ENCODE results near the gene ZNF134. TPM values are rescaled to one million over a fixed set of nuclear protein-coding genes. Genes with fewer than 3 reads are reported as not detected.
A peak's percentile ranks its signal among the peaks of the same experiment; 100 is the strongest.

The ZNF134 gene
- 10 to 100 TPM in 11 of 12 donors, not detected in 1; 12.1 to 21.8 (median 14.2) TPM for polyA plus RNA-seq (ENCODE audit: insufficient read length in 12 of 12)
- long read RNA-seq, donor 1, full-length matches to known transcripts: 7 of 7 reads
- long read RNA-seq, donor 1, partial matches to known transcripts: 0 of 7 reads
- long read RNA-seq, donor 1, other reads (novel, unspliced or antisense): 0 of 7 reads
- long read RNA-seq, donor 2, full-length matches to known transcripts: 2 of 2 reads
- long read RNA-seq, donor 2, partial matches to known transcripts: 0 of 2 reads
- long read RNA-seq, donor 2, other reads (novel, unspliced or antisense): 0 of 2 reads
- long read RNA-seq, donor 3, full-length matches to known transcripts: 1 of 1 reads
- long read RNA-seq, donor 3, partial matches to known transcripts: 0 of 1 reads
- long read RNA-seq, donor 3, other reads (novel, unspliced or antisense): 0 of 1 reads
- long read RNA-seq, donor 4, full-length matches to known transcripts: 1 of 1 reads
- long read RNA-seq, donor 4, partial matches to known transcripts: 0 of 1 reads
- long read RNA-seq, donor 4, other reads (novel, unspliced or antisense): 0 of 1 reads
- long read RNA-seq, donor 5, full-length matches to known transcripts: 10 of 10 reads
- long read RNA-seq, donor 5, partial matches to known transcripts: 0 of 10 reads
- long read RNA-seq, donor 5, other reads (novel, unspliced or antisense): 0 of 10 reads
- long read RNA-seq, donor 6, full-length matches to known transcripts: 3 of 3 reads
- long read RNA-seq, donor 6, partial matches to known transcripts: 0 of 3 reads
- long read RNA-seq, donor 6, other reads (novel, unspliced or antisense): 0 of 3 reads
- long read RNA-seq, donor 7, full-length matches to known transcripts: 4 of 4 reads
- long read RNA-seq, donor 7, partial matches to known transcripts: 0 of 4 reads
- long read RNA-seq, donor 7, other reads (novel, unspliced or antisense): 0 of 4 reads
- long read RNA-seq, donor 8, full-length matches to known transcripts: 11 of 11 reads
- long read RNA-seq, donor 8, partial matches to known transcripts: 0 of 11 reads
- long read RNA-seq, donor 8, other reads (novel, unspliced or antisense): 0 of 11 reads
- long read RNA-seq, donor 9, full-length matches to known transcripts: 5 of 5 reads
- long read RNA-seq, donor 9, partial matches to known transcripts: 0 of 5 reads
- long read RNA-seq, donor 9, other reads (novel, unspliced or antisense): 0 of 5 reads
- long read RNA-seq, donor 10, full-length matches to known transcripts: 10 of 10 reads
- long read RNA-seq, donor 10, partial matches to known transcripts: 0 of 10 reads
- long read RNA-seq, donor 10, other reads (novel, unspliced or antisense): 0 of 10 reads
- long read RNA-seq, donor 11, full-length matches to known transcripts: 4 of 4 reads
- long read RNA-seq, donor 11, partial matches to known transcripts: 0 of 4 reads
- long read RNA-seq, donor 11, other reads (novel, unspliced or antisense): 0 of 4 reads

DNA sequence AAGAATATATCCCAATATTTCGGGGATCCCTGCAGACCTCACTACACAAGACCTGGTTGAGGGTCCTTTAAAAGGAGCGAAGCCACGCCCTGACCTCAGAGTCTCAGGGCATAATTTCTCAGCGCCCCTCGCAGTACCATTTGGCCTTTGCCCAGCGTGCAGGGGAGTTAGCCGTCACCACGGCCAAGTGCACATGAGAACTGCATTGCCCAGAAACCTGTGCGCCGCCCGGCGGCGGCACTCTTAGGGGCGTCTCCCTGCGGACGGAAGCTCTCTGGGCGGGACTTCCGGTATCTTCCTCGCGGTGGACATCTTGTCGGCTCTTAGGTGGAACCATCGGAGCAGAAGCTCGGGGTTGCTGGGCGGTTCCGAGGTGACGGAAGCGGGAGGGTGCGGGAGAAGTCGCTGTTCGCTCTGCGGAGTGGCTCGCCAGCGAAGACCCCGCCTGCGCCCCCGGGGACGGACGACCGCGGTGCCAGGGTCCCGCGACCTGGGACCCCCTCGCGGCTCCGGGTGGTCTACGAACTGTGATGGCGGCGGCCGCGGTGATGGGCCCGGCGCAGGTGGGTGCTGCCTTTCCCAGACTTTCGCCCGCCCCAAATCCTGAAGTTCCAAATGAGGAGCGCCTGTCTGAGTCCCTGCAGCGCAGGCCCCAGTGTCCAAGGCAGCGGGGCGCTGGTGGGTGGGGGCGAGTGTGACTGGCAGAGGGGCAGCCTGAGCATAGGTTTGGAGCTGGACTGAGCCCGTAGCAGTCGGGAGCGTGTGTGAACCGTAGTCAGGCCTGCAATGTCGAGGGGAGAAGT lies at the start of gene ZNF134:
TSS of gene ZNF134 (plus strand) at position 302 of the 803 bp plus-strand sequence. CDS start 5,227 bp downstream, outside the sequence.
- DNase-seq: peak; percentile 94

GRCh38 chr19:57566396-57567265 lies 47.4 kb upstream of the ZNF134 start:
- no peak for DNase-seq

DNA sequence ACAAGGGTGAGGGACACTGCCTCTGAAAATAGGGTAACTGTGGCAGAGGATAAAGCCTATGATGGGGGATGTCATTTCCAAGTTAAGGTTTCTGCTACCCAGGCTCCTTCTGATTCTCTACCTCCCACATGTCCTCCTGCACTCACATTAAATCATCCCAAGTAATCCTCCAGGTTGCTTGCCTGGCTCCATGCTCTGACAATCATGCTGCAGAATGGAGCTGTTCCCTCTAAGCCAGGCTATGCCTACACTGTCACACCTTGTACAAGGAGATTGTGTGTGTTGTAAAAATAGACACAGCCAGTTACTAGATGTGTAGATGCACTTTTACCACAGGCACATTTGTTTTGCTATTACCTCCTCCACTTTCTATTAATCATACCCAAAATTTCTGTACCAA lies 43.3 kb upstream of the ZNF134 start:
- DNase-seq: no peak

DNA sequence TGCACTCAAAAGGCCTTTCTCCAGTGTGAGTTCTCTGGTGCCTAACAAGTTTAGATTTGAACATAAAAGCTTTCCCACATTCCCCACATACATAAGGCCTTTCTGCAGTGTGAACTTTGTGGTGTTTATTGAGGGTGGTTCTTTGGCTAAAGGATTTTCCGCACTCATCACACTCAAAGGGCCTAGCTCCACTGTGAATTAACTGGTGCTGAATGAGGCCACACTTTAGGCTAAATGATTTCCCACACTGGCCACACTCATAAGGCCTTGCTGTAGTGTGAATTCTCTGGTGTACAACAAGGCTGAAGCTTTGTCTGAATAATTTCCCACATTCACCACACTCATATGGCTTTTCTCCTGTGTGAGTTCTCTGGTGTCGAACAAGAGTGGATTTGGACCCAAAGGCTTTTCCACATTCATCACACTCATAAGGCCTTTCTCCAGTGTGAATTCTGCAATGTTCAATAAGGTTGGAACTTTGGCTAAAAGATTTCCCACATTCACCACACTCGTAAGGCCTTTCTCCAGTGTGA lies 41.6 kb upstream of the ZNF134 start:
- DNase-seq: no peak

GRCh38 chr19:57576661-57577060 lies 37.4 kb upstream of the ZNF134 start:
- DNase-seq: no peak

DNA sequence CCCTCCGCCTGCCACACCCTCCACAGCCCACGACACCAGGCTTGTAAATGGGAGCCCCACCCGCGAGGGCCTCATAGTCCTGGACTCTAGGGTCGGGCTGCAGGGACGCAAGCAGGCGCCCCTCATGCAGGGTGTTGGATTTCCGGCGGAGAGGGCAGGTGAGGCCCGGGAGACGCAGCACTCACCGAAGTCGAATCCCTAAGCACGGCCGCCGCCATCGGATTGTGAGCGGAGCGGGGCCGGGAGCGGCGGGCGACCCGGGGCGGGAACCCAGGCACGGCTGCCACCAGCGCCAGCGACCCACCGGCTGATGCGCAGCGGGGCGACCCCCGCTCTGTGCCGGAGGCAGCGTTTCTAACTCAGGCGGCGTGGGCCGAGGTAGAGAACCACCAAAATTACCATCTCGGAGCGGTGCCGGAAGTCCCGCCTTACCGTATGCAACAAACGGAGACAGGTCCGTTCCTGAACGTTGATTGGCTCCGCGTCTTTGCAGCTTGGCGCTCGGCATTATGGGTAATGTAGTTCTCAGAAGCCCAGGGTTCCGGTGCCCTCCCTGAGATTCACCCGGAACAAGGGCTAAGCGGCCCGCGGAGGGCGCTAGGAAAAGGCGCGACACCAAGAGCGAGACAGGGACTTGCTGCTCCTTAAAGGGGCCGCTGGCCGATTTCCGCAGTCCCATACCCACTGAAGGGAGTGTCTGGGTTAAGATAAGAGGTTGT lies 35.4 kb upstream of the ZNF134 start, which contains the start of gene ZNF416:
TSS of gene ZNF416 (minus strand) at position 425 of the 719 bp plus-strand sequence. CDS start at position 218, 207 bp downstream.
- DNase-seq: peak; percentile 99

- no peak for DNase-seq
These were observed 30.9 kb upstream of the ZNF134 start for GRCh38 chr19:57583104-57583520.

GRCh38 chr19:57583521-57584416 lies 30.3 kb upstream of the ZNF134 start, which contains the start of gene ZIK1:
Gene ZIK1 (plus strand): TSS chr19:57584145. CDS start chr19:57584357, 212 bp downstream.
- DNase-seq: peak; percentile 94

GRCh38 chr19:57587529-57587928 lies 26.5 kb upstream of the ZNF134 start:
- DNase-seq: no peak

GRCh38 chr19:57599377-57599760 lies 14.7 kb upstream of the ZNF134 start:
- no peak for DNase-seq

GRCh38 chr19:57599761-57600383 lies 14.2 kb upstream of the ZNF134 start, which contains the start of gene ZNF530:
Gene ZNF530 (plus strand): TSS chr19:57599885. CDS start chr19:57604346, 4,461 bp downstream.
- DNase-seq: peak; percentile 96

- no peak for DNase-seq
These were observed 7.1 kb upstream of the ZNF134 start for GRCh38 chr19:57606931-57607330.

GRCh38 chr19:57611113-57611512 lies 2.9 kb upstream of the ZNF134 start:
- DNase-seq: no peak

DNA sequence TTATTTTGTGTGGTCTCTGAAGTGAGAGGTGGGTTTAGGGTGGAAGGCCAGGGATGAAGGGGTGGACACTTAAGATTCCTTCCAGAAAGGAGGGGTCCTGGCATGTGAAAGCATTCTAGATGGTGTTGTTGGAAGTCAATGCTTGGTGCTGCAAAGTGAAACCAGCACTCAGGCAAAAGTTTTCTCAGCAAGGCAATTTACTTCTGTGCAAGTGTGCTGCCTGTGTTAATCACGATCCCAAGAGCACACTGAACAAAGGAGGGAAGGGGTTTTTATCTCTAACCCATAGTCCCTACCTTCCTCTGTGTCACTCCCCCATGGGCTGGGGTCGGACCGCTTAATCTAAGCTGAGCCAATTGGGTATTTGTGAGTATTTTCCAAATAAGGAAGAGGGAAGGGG lies 1.3 kb downstream of the ZNF134 start:
- no peak for DNase-seq

DNA sequence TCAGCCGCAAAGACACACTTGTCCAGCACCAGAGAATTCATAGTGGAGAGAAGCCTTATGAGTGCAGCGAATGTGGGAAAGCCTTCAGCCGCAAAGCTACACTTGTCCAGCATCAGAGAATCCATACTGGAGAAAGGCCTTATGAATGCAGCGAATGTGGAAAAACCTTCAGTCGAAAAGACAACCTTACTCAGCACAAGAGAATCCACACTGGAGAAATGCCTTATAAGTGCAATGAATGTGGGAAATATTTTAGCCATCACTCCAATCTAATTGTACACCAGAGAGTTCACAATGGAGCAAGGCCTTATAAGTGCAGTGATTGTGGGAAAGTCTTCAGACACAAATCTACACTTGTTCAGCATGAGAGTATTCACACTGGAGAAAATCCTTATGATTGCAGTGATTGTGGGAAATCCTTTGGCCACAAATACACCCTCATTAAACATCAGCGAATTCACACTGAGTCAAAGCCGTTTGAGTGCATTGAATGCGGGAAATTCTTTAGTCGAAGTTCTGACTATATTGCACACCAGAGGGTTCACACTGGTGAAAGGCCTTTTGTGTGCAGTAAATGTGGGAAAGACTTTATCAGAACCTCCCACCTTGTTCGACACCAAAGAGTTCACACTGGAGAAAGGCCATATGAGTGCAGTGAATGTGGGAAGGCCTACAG lies 6.8 kb downstream of the ZNF134 start:
- DNase-seq: no peak

- no peak for DNase-seq
These were observed 9.0 kb downstream of the ZNF134 start for GRCh38 chr19:57623091-57623490.

Measured in muscle of arm (tissue), 14 donors.